Mesothelial cell of epicardium (in vitro differentiated cells): ENCODE results near the gene CYP39A1. TPM values are rescaled to one million over a fixed set of nuclear protein-coding genes. Genes with fewer than 3 reads are reported as not detected.

ENCODE experiments used
- DNase-seq, 2 experiments: peaks; one replicate each; pipeline ENCODE4 v3.0.0; 2021; ENCODE audit warnings: low spot score in 2 of 2; ENCODE audit not compliant: unreplicated experiment in 2 of 2
- H3K27ac Mint-ChIP-seq: 2 replicates; pipeline ENCODE4 v1.8.0; 2021; ENCODE audit warnings: mixed read lengths
- H3K27me3 Mint-ChIP-seq: 2 replicates; pipeline ENCODE4 v1.8.0; 2021; ENCODE audit warnings: low read depth, mixed read lengths
- H3K36me3 Mint-ChIP-seq: 2 replicates; pipeline ENCODE4 v1.8.0; 2021; ENCODE audit warnings: mixed read lengths
- H3K4me1 Mint-ChIP-seq: 2 replicates; pipeline ENCODE4 v1.8.0; 2021; ENCODE audit warnings: mixed read lengths
- H3K4me3 Mint-ChIP-seq: 2 replicates; pipeline ENCODE4 v1.8.0; 2021; ENCODE audit warnings: mild to moderate bottlenecking, moderate library complexity, mixed read lengths
- H3K9me3 Mint-ChIP-seq: 2 replicates; pipeline ENCODE4 v1.8.0; 2021; ENCODE audit warnings: mixed read lengths
- CTCF ChIP-seq: fragments of 200-600 bp; sonication (generic); IDR thresholded peaks from one replicate; pipeline ENCODE4 v1.5.0; 2021; ENCODE audit warnings: antibody characterized with exemption; ENCODE audit not compliant: unreplicated experiment
- total RNA-seq: library from RNA; stranded (reverse); gene quantifications from 3 replicates; pipeline ENCODE4 v1.2.1, GENCODE V29; 2021

CYP39A1 gene
- total RNA-seq, 1 donor from 2014 or later = 6.9 TPM

GRCh38 chr6:46502486-46503119 lies 150.0 kb downstream of the CYP39A1 start:
- Mint-ChIP-seq H3K4me1 (peaks cover 5% of the 10 kb centered on the region), H3K27me3 (peaks cover 20% of the 10 kb centered on the region), H3K36me3 (no peaks in the 10 kb centered on the region), H3K27ac (no peak overlapping the region), H3K4me3 (no peak overlapping the region), H3K9me3 (no peaks in the 10 kb centered on the region)
- no peak for TF ChIP-seq CTCF
- no peak for DNase-seq

GRCh38 chr6:46501136-46502089 lies 151.2 kb downstream of the CYP39A1 start:
- no peaks in the 10 kb centered on the region for H3K36me3 Mint-ChIP-seq
- H3K4me1 Mint-ChIP-seq = peaks cover 5% of the 10 kb centered on the region
- no peak overlapping the region for H3K4me3 Mint-ChIP-seq
- peaks cover 27% of the 10 kb centered on the region for H3K27me3 Mint-ChIP-seq
- H3K9me3 Mint-ChIP-seq = no peaks in the 10 kb centered on the region
- DNase-seq = no peak
- no peak for TF ChIP-seq CTCF
- H3K27ac Mint-ChIP-seq = no peak overlapping the region

GRCh38 chr6:46500382-46500781 lies 152.2 kb downstream of the CYP39A1 start:
- H3K9me3 Mint-ChIP-seq = no peaks in the 10 kb centered on the region
- H3K4me3 Mint-ChIP-seq = no peak overlapping the region
- peaks cover 30% of the 10 kb centered on the region for H3K27me3 Mint-ChIP-seq
- no peak for DNase-seq
- peaks cover 5% of the 10 kb centered on the region for H3K4me1 Mint-ChIP-seq
- H3K27ac Mint-ChIP-seq = no peak overlapping the region
- no peak for TF ChIP-seq CTCF
- H3K36me3 Mint-ChIP-seq = no peaks in the 10 kb centered on the region

Other genes starting within 250 kb of the CYP39A1 start
- gene RCAN2, start 161.4 kb downstream of the CYP39A1 start, total RNA-seq = 3.6 to 4.0 TPM (median 3.9 TPM) in 3 replicates
- 33.8 to 40.5 TPM (median 34.6 TPM) in 3 replicates for gene SLC25A27, start 157 bp upstream of the CYP39A1 start, total RNA-seq
- gene TDRD6, start 35.1 kb upstream of the CYP39A1 start, total RNA-seq = 0.24 to 0.51 TPM (median 0.43 TPM) in 3 replicates
- gene PLA2G7, start 82.6 kb upstream of the CYP39A1 start, total RNA-seq = 0.45 to 0.54 TPM (median 0.49 TPM) in 3 replicates
- gene ANKRD66, start 94.1 kb upstream of the CYP39A1 start, total RNA-seq = not detected in 3 replicates
- gene MEP1A, start 140.6 kb upstream of the CYP39A1 start, total RNA-seq = 0.16 TPM in 1 of 3 replicates, not detected in the others